Thyroid gland (tissue), 4 donors: Measurements from ENCODE around the gene HBA2.

Source experiments
- CTCF ChIP-seq, 6 experiments: fragments of 200-600 bp in 3 of 6; fragments of 450-650 bp in 3 of 6; sonication (generic) in 3 of 6; IDR thresholded peaks; one replicate each; pipeline ENCODE4 v1.5.1; 2016 to 2019; ENCODE audit warnings: antibody characterized with exemption in 6 of 6, mild to moderate bottlenecking in 2 of 6, inconsistent platforms in 1 of 6, moderate library complexity in 1 of 6
- POLR2A ChIP-seq, 2 donors: fragments of 450-650 bp; IDR thresholded peaks; one replicate each; pipeline ENCODE4 v1.6.1; 2017; ENCODE audit warnings: antibody characterized with exemption in 2 of 2, mild to moderate bottlenecking in 2 of 2, moderate library complexity in 1 of 2

GRCh38 chr16:162271-162991 lies 10.2 kb upstream of the HBA2 start:
- TF ChIP-seq POLR2A (IDR thresholded peaks at IDR 0.05) (no peak), CTCF (IDR thresholded peaks at IDR 0.05) (no peak)
